H9 (cell line): ENCODE data around the gene EVC. TPM values are rescaled to one million over a fixed set of nuclear protein-coding genes. Genes with fewer than 3 reads are reported as not detected.

Experiments used
- DNase-seq: peaks from one replicate; pipeline ENCODE4 v3.0.0-alpha.2; 2017
- H2AFZ ChIP-seq: one replicate; pipeline ENCODE4 v1.6.1; 2013; ENCODE audit warnings: mild to moderate bottlenecking, low read length, control low read depth, moderate library complexity
- H2AK5ac ChIP-seq: 2 replicates; pipeline ENCODE4 v1.6.1; 2013; ENCODE audit warnings: low read length, control low read depth, mixed read lengths; ENCODE audit not compliant: insufficient read length
- H2BK120ac ChIP-seq: one replicate; pipeline ENCODE4 v1.6.1; 2013; ENCODE audit warnings: low read depth, mild to moderate bottlenecking, low read length, control low read depth, inconsistent platforms; ENCODE audit not compliant: poor library complexity, severe bottlenecking
- H2BK12ac ChIP-seq: 2 replicates; pipeline ENCODE4 v1.6.1; 2013; ENCODE audit warnings: low read length, control low read depth, mixed read lengths, low read depth; ENCODE audit not compliant: insufficient read length
- H2BK15ac ChIP-seq: 2 replicates; pipeline ENCODE4 v1.6.1; 2013; ENCODE audit warnings: low read depth, low read length, control low read depth
- H2BK20ac ChIP-seq: one replicate; pipeline ENCODE4 v1.6.1; 2013; ENCODE audit warnings: low read depth, mild to moderate bottlenecking, low read length, control low read depth, inconsistent platforms; ENCODE audit not compliant: poor library complexity, severe bottlenecking
- H2BK5ac ChIP-seq: 2 replicates; pipeline ENCODE4 v1.6.1; 2013; ENCODE audit warnings: low read length, control low read depth, mixed read lengths; ENCODE audit not compliant: insufficient read length
- H3K14ac ChIP-seq: 2 replicates; pipeline ENCODE4 v1.6.1; 2013; ENCODE audit warnings: low read length, control low read depth; ENCODE audit not compliant: insufficient read depth
- H3K18ac ChIP-seq: 2 replicates; pipeline ENCODE4 v1.6.1; 2013; ENCODE audit warnings: low read depth, mild to moderate bottlenecking, mixed read lengths, low read length, control low read depth; ENCODE audit not compliant: insufficient read length
- H3K23ac ChIP-seq: 2 replicates; pipeline ENCODE4 v1.6.1; 2013; ENCODE audit warnings: low read length, control low read depth, mixed read lengths, low read depth; ENCODE audit not compliant: insufficient read length
- H3K23me2 ChIP-seq: 2 replicates; pipeline ENCODE4 v1.6.1; 2013; ENCODE audit warnings: low read depth, mild to moderate bottlenecking, mixed read lengths, low read length, control low read depth; ENCODE audit not compliant: insufficient read length, poor library complexity, severe bottlenecking
- H3K27ac ChIP-seq: 2 replicates; pipeline ENCODE4 v1.5.1; 2013; ENCODE audit warnings: low read length, control low read depth, mixed read lengths, low read depth; ENCODE audit not compliant: insufficient read length
- H3K27me3 ChIP-seq: 2 replicates; pipeline ENCODE4 v1.6.1; 2013; ENCODE audit warnings: low read length, control low read depth, inconsistent platforms; ENCODE audit not compliant: insufficient read depth
- H3K4ac ChIP-seq: 2 replicates; pipeline ENCODE4 v1.6.1; 2013; ENCODE audit warnings: low read depth, mild to moderate bottlenecking, control low read depth, inconsistent platforms, low read length, moderate library complexity
- H3K4me1 ChIP-seq: 2 replicates; pipeline ENCODE4 v1.6.1; 2013; ENCODE audit warnings: low read length, control low read depth, inconsistent platforms; ENCODE audit not compliant: insufficient read depth
- H3K4me2 ChIP-seq: 2 replicates; pipeline ENCODE4 v1.6.1; 2013; ENCODE audit warnings: low read length, control low read depth, mixed read lengths; ENCODE audit not compliant: insufficient read length, insufficient read depth
- H3K56ac ChIP-seq: 2 replicates; pipeline ENCODE4 v1.6.1; 2013; ENCODE audit warnings: low read depth, mild to moderate bottlenecking, mixed read lengths, low read length, control low read depth; ENCODE audit not compliant: insufficient read length
- H3K79me1 ChIP-seq: 2 replicates; pipeline ENCODE4 v1.6.1; 2013; ENCODE audit warnings: low read depth, mild to moderate bottlenecking, moderate library complexity, low read length, control low read depth, inconsistent platforms; ENCODE audit not compliant: insufficient read depth, poor library complexity, severe bottlenecking
- H3K79me2 ChIP-seq: 2 replicates; pipeline ENCODE4 v1.6.1; 2013; ENCODE audit warnings: low read length, control low read depth, inconsistent platforms; ENCODE audit not compliant: insufficient read depth
- H3K9ac ChIP-seq: 2 replicates; pipeline ENCODE4 v1.6.1; 2013; ENCODE audit warnings: low read length, control low read depth, mixed read lengths; ENCODE audit not compliant: insufficient read length; ENCODE audit errors: extremely low read depth
- H3K9me3 ChIP-seq: one replicate; pipeline ENCODE4 v1.6.1; 2013; ENCODE audit warnings: low read depth, low read length, inconsistent platforms; ENCODE audit not compliant: control insufficient read depth
- H3T11ph ChIP-seq: one replicate; pipeline ENCODE4 v1.6.1; 2013; ENCODE audit warnings: mild to moderate bottlenecking, low read length, control low read depth, inconsistent platforms
- H4K20me1 ChIP-seq: one replicate; pipeline ENCODE4 v1.6.1; 2013; ENCODE audit not compliant: control insufficient read depth, insufficient read length, insufficient read depth
- H4K5ac ChIP-seq: 2 replicates; pipeline ENCODE4 v1.6.1; 2013; ENCODE audit warnings: low read depth, mild to moderate bottlenecking, mixed read lengths, low read length, control low read depth; ENCODE audit not compliant: insufficient read length
- H4K8ac ChIP-seq: replicated peaks from 2 replicates; pipeline ENCODE4 v1.6.1; 2013; ENCODE audit warnings: low read length, control low read depth, mixed read lengths, low read depth; ENCODE audit not compliant: insufficient read length
- H4K91ac ChIP-seq: 2 replicates; pipeline ENCODE4 v1.6.1; 2013; ENCODE audit warnings: low read depth, mild to moderate bottlenecking, moderate library complexity, mixed read lengths, low read length, control low read depth; ENCODE audit not compliant: insufficient read length
- H3K27ac Mint-ChIP-seq, 3 experiments: 2 replicates in 2 of 3; 3 replicates in 1 of 3; pipeline ENCODE4 v1.8.0; 2020 to 2021; ENCODE audit warnings: mixed read lengths in 3 of 3, mild to moderate bottlenecking in 1 of 3, moderate library complexity in 1 of 3
- H3K27me3 Mint-ChIP-seq: 2 replicates; pipeline ENCODE4 v1.8.0; 2021; ENCODE audit warnings: low read depth, mild to moderate bottlenecking, moderate library complexity, mixed read lengths
- H3K36me3 Mint-ChIP-seq, 3 experiments: 2 replicates in 2 of 3; 3 replicates in 1 of 3; pipeline ENCODE4 v1.8.0; 2020 to 2021; ENCODE audit warnings: low read depth in 3 of 3, mixed read lengths in 3 of 3; ENCODE audit not compliant: insufficient read depth in 1 of 3
- H3K4me1 Mint-ChIP-seq, 2 experiments: 2 replicates each; pipeline ENCODE4 v1.8.0; 2020; ENCODE audit warnings: mixed read lengths in 2 of 2
- H3K4me3 Mint-ChIP-seq, 2 experiments: 2 replicates in 1 of 2; 3 replicates in 1 of 2; pipeline ENCODE4 v1.8.0; 2020 to 2021; ENCODE audit warnings: mild to moderate bottlenecking in 2 of 2, mixed read lengths in 2 of 2, moderate library complexity in 1 of 2
- H3K9me3 Mint-ChIP-seq, 2 experiments: 2 replicates in 1 of 2; 3 replicates in 1 of 2; pipeline ENCODE4 v1.8.0; 2020; ENCODE audit warnings: mild to moderate bottlenecking in 2 of 2, mixed read lengths in 2 of 2, moderate library complexity in 1 of 2
- CTCF ChIP-seq: fragments of 200-600 bp; sonication (generic); conservative IDR thresholded peaks from 3 replicates; pipeline ENCODE4 v1.8.0; 2021; ENCODE audit warnings: antibody characterized with exemption, mild to moderate bottlenecking
- WGBS: extraction: QIAGEN DNeasy Blood & Tissue Kit; methylation state at CpG from one replicate; pipeline ENCODE4 v1.1.7; 2013; ENCODE audit warnings: missing lambda C conversion rate, low lambda C conversion rate, mixed read lengths; ENCODE audit not compliant: insufficient read length; ENCODE audit errors: extremely low coverage; 5-methylcytosine and 5-hydroxymethylcytosine counted together
- total RNA-seq: library from RNA; stranded (reverse); gene quantifications from 2 replicates; pipeline ENCODE4 v1.2.1, GENCODE V29; 2021

Gene EVC
- total RNA-seq, 1 experiment from 2014 or later, result 10.1 TPM

- Histone ChIP-seq H2BK20ac (no peak overlapping the region), H3K14ac (no peak overlapping the region), H3K9ac (no peak overlapping the region), H3K79me2 (no peaks in the 10 kb centered on the region), H2AFZ (no peak overlapping the region), H3K27me3 (no peaks in the 10 kb centered on the region), H4K91ac (no peak overlapping the region), H4K20me1 (no peaks in the 10 kb centered on the region), H2AK5ac (no peak overlapping the region), H3K23me2 (no peaks in the 10 kb centered on the region), H3K9me3 (no peaks in the 10 kb centered on the region), H2BK15ac (no peak overlapping the region), H3K23ac (no peak overlapping the region), H3K79me1 (no peaks in the 10 kb centered on the region), H2BK5ac (no peak overlapping the region), H4K5ac (no peak overlapping the region), H2BK120ac (no peak overlapping the region), H2BK12ac (no peak overlapping the region), H4K8ac (no peak overlapping the region), H3T11ph (no peak overlapping the region), H3K18ac (no peak overlapping the region), H3K4ac (no peak overlapping the region), H3K27ac (no peak overlapping the region), H3K4me2 (no peak overlapping the region), H3K56ac (no peak overlapping the region), H3K4me1 (peaks cover 10% of the 10 kb centered on the region; the same call in 1 of the 2 replicates)
- TF ChIP-seq CTCF, result peak; percentile 31; the same call in 2 of the 3 replicates
- H3K27ac Mint-ChIP-seq, result peak overlapping the region; percentile 55 to 97 (median 91)
- H3K9me3 Mint-ChIP-seq, result no peaks in the 10 kb centered on the region
- WGBS, result no CpG with 5 or more reads among the region's 26 CpGs
- H3K36me3 Mint-ChIP-seq, result peaks cover 36 to 58% (median 48%) of the 10 kb centered on the region in 3 experiments; a peak in 6 of 7 replicates
- peaks cover 22 to 26% of the 10 kb centered on the region in 2 experiments for H3K4me1 Mint-ChIP-seq
- no peaks in the 10 kb centered on the region; the same call in none of the 2 replicates for H3K27me3 Mint-ChIP-seq
- peak overlapping the region; percentile 41 to 61 for H3K4me3 Mint-ChIP-seq
- DNase-seq, result peak; percentile 90
These were observed 41.6 kb downstream of the EVC start for GRCh38 chr4:5752376-5753184.
